Measurements from ENCODE around the gene DOC2A.

GRCh38 chr16:30018731-30019158 lies 7.9 kb upstream of the DOC2A start:
- TF ChIP-seq POLR2A (IDR thresholded peaks at IDR 0.05; ENCODE audit: low read depth, low read length) (no peak), TAF1 (IDR thresholded peaks at IDR 0.05; ENCODE audit: borderline replicate concordance, low read depth, low read length) (no peak)

All from GM12892 (cell line).